ENCODE results near the gene MRPS31. TPM values are rescaled to one million over a fixed set of nuclear protein-coding genes. Genes with fewer than 3 reads are reported as not detected.

Gene MRPS31
- total RNA-seq, 1 experiment from 2014 or later = 22.8 TPM

- no peak overlapping the region for H2AFZ ChIP-seq (ENCODE audit: low read depth, low read length, poor library complexity, severe bottlenecking)
- H3K4me3 ChIP-seq (replicated peaks in 1 of 2; ENCODE audit: low read depth in 1 of 2, low read length in 2 of 2) = no peak overlapping the region
- no peak overlapping the region for H3K4me2 ChIP-seq (ENCODE audit: low read length)
- H3K9ac ChIP-seq (ENCODE audit: low read length) = no peak overlapping the region
- BruUV-seq (replicated peaks) = no TSS peak
- H3K9me3 ChIP-seq (ENCODE audit: control insufficient read depth in 1 of 2, insufficient read depth in 1 of 2, low read depth in 1 of 2, low read length in 2 of 2) = no peaks in the 10 kb centered on the region
- no peaks in the 10 kb centered on the region for H3K4me1 ChIP-seq (ENCODE audit: control insufficient read depth in 1 of 2, insufficient read depth in 2 of 2, low read length in 2 of 2)
- H3K9me2 ChIP-seq (ENCODE audit: insufficient read depth) = no peaks in the 10 kb centered on the region
- TF ChIP-seq EZH2 (IDR thresholded peaks at IDR 0.05) (no peak), SIN3A (IDR thresholded peaks at IDR 0.05; ENCODE audit: low read depth) (no peak), RAD21 (IDR thresholded peaks at IDR 0.05; ENCODE audit: low read depth) (no peak), YY1 (IDR thresholded peaks at IDR 0.05; ENCODE audit: extremely low read depth, insufficient replicate concordance, low read depth, low read length) (no peak), POLR2A (IDR thresholded peaks at IDR 0.05; ENCODE audit: borderline replicate concordance, extremely low read depth, insufficient read depth, insufficient read length) (no peak), ZFX (IDR thresholded peaks at IDR 0.05) (no peak), SP1 (IDR thresholded peaks at IDR 0.05; ENCODE audit: low read depth) (no peak), EGR1 (IDR thresholded peaks at IDR 0.05; ENCODE audit: low read depth) (no peak), FOSL1 (IDR thresholded peaks at IDR 0.05; ENCODE audit: low read depth) (no peak), REST (IDR thresholded peaks at IDR 0.05; ENCODE audit: low read depth) (no peak), TCF7L2 (IDR thresholded peaks at IDR 0.05; ENCODE audit: borderline replicate concordance, extremely low read depth, insufficient read depth, insufficient read length) (no peak), EZH2phosphoT487 (IDR thresholded peaks at IDR 0.05; ENCODE audit: borderline replicate concordance) (no peak), CEBPB (IDR thresholded peaks at IDR 0.05; ENCODE audit: low read depth) (no peak), JUND (IDR thresholded peaks at IDR 0.05) (no peak), CBX3 (IDR thresholded peaks at IDR 0.05; ENCODE audit: low read depth) (no peak), ELF1 (IDR thresholded peaks at IDR 0.05; ENCODE audit: borderline replicate concordance, low read depth) (no peak)
- TF ChIP-seq, protein P1, sequence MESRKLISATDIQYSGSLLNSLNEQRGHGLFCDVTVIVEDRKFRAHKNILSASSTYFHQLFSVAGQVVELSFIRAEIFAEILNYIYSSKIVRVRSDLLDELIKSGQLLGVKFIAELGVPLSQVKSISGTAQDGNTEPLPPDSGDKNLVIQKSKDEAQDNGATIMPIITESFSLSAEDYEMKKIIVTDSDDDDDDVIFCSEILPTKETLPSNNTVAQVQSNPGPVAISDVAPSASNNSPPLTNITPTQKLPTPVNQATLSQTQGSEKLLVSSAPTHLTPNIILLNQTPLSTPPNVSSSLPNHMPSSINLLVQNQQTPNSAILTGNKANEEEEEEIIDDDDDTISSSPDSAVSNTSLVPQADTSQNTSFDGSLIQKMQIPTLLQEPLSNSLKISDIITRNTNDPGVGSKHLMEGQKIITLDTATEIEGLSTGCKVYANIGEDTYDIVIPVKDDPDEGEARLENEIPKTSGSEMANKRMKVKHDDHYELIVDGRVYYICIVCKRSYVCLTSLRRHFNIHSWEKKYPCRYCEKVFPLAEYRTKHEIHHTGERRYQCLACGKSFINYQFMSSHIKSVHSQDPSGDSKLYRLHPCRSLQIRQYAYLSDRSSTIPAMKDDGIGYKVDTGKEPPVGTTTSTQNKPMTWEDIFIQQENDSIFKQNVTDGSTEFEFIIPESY (IDR thresholded peaks at IDR 0.05; ENCODE audit: extremely low read depth, insufficient replicate concordance, low read length) = no peak
- TF ChIP-seq, protein P2, sequence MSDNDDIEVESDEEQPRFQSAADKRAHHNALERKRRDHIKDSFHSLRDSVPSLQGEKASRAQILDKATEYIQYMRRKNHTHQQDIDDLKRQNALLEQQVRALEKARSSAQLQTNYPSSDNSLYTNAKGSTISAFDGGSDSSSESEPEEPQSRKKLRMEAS (IDR thresholded peaks at IDR 0.05) = no peak
- TF ChIP-seq, protein P3, sequence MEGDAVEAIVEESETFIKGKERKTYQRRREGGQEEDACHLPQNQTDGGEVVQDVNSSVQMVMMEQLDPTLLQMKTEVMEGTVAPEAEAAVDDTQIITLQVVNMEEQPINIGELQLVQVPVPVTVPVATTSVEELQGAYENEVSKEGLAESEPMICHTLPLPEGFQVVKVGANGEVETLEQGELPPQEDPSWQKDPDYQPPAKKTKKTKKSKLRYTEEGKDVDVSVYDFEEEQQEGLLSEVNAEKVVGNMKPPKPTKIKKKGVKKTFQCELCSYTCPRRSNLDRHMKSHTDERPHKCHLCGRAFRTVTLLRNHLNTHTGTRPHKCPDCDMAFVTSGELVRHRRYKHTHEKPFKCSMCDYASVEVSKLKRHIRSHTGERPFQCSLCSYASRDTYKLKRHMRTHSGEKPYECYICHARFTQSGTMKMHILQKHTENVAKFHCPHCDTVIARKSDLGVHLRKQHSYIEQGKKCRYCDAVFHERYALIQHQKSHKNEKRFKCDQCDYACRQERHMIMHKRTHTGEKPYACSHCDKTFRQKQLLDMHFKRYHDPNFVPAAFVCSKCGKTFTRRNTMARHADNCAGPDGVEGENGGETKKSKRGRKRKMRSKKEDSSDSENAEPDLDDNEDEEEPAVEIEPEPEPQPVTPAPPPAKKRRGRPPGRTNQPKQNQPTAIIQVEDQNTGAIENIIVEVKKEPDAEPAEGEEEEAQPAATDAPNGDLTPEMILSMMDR (IDR thresholded peaks at IDR 0.05 in 2 of 3, conservative IDR thresholded peaks at IDR 0.05 in 1 of 3; ENCODE audit: borderline replicate concordance in 1 of 3, insufficient read depth in 1 of 3, low read depth in 2 of 3, low read length in 2 of 3) = no peak
- intact Hi-C loops (cut with micrococcal nuclease) = no loop called here
- peaks cover 10 to 27% of the 10 kb centered on the region in 2 experiments; a peak in 3 of 4 replicates for H3K36me3 ChIP-seq (ENCODE audit: control insufficient read depth in 1 of 2, insufficient read depth in 2 of 2, low read length in 2 of 2)
- ChIA-PET POLR2A (no interaction called here), RAD21 (ENCODE audit: low non-redundant PET in 1 of 2, low total read pairs in 2 of 2, uncharacterized antibody in 2 of 2, unreplicated experiment in 2 of 2) (no interaction called here), CTCF (no interaction called here)
- H3K27ac ChIP-seq (ENCODE audit: low read depth, low read length) = no peak overlapping the region
- DNase-seq (ENCODE audit: low read depth, low spot score) (no peak), ATAC-seq (no peak)
- H3K27me3 ChIP-seq (ENCODE audit: insufficient read depth, low read length) = no peaks in the 10 kb centered on the region
- H4K20me1 ChIP-seq (ENCODE audit: insufficient read depth) = no peaks in the 10 kb centered on the region
- no peaks in the 10 kb centered on the region for H3K79me2 ChIP-seq (ENCODE audit: insufficient read depth, low read length)
Measured at GRCh38 chr13:40800559-40800958, 29.6 kb upstream of the MRPS31 start.
